ENCODE data around the gene MYH9. TPM values are rescaled to one million over a fixed set of nuclear protein-coding genes. Genes with fewer than 3 reads are reported as not detected.

Gene MYH9
- polyA plus RNA-seq, 1 donor from 2014 or later, result 7.1 TPM

GRCh38 chr22:36405671-36406538 lies 18.1 kb upstream of the MYH9 start:
- H3K79me2 ChIP-seq (replicated peaks; ENCODE audit: insufficient read depth, low read length), result no peaks in the 10 kb centered on the region
- no peaks in the 10 kb centered on the region for H4K20me1 ChIP-seq (ENCODE audit: insufficient read depth)
- H2AFZ ChIP-seq (ENCODE audit: low read depth, low read length), result no peak overlapping the region
- no peak overlapping the region for H3K9ac ChIP-seq (ENCODE audit: low read length)
- H3K36me3 ChIP-seq (ENCODE audit: insufficient read depth, low read length), result no peaks in the 10 kb centered on the region
- no peaks in the 10 kb centered on the region for H3K27me3 ChIP-seq (ENCODE audit: insufficient read depth, low read depth, low read length)
- no peak overlapping the region for H3K4me2 ChIP-seq (ENCODE audit: low read length)
- no peak overlapping the region for H3K4me3 ChIP-seq (ENCODE audit: low read length)
- no peak for TF ChIP-seq EZH2 (IDR thresholded peaks at IDR 0.05; ENCODE audit: borderline replicate concordance, insufficient read depth, low read length, poor library complexity, severe bottlenecking)
- no peak overlapping the region for H3K27ac ChIP-seq (ENCODE audit: low read length)
- no peaks in the 10 kb centered on the region for H3K9me2 ChIP-seq (ENCODE audit: insufficient read depth, low read length)
- no peaks in the 10 kb centered on the region for H3F3A ChIP-seq (ENCODE audit: insufficient read depth, low read length, poor library complexity, severe bottlenecking)
- no peaks in the 10 kb centered on the region for H3K9me3 ChIP-seq (ENCODE audit: low read length)

GRCh38 chr22:36405221-36405661 lies 17.5 kb upstream of the MYH9 start:
- Histone ChIP-seq H3K4me3 (ENCODE audit: low read length) (no peak overlapping the region), H4K20me1 (ENCODE audit: insufficient read depth) (no peaks in the 10 kb centered on the region), H2AFZ (ENCODE audit: low read depth, low read length) (no peak overlapping the region), H3K36me3 (ENCODE audit: insufficient read depth, low read length) (no peaks in the 10 kb centered on the region), H3K27ac (ENCODE audit: low read length) (no peak overlapping the region), H3K9me2 (ENCODE audit: insufficient read depth, low read length) (no peaks in the 10 kb centered on the region), H3F3A (ENCODE audit: insufficient read depth, low read length, poor library complexity, severe bottlenecking) (no peaks in the 10 kb centered on the region), H3K79me2 (replicated peaks; ENCODE audit: insufficient read depth, low read length) (no peaks in the 10 kb centered on the region), H3K9me3 (ENCODE audit: low read length) (no peaks in the 10 kb centered on the region), H3K9ac (ENCODE audit: low read length) (no peak overlapping the region), H3K27me3 (ENCODE audit: insufficient read depth, low read depth, low read length) (no peaks in the 10 kb centered on the region), H3K4me2 (ENCODE audit: low read length) (no peak overlapping the region)
- TF ChIP-seq EP300 (conservative IDR thresholded peaks at IDR 0.05; ENCODE audit: poor library complexity, severe bottlenecking), result no peak

GRCh38 chr22:36404446-36404845 lies 16.7 kb upstream of the MYH9 start:
- Histone ChIP-seq H3K9me3 (ENCODE audit: low read length) (no peaks in the 10 kb centered on the region), H3K9me2 (ENCODE audit: insufficient read depth, low read length) (no peaks in the 10 kb centered on the region), H3K36me3 (ENCODE audit: insufficient read depth, low read length) (no peaks in the 10 kb centered on the region), H3K27me3 (ENCODE audit: insufficient read depth, low read depth, low read length) (no peaks in the 10 kb centered on the region), H4K20me1 (ENCODE audit: insufficient read depth) (no peaks in the 10 kb centered on the region), H3K4me2 (ENCODE audit: low read length) (no peak overlapping the region), H3K9ac (ENCODE audit: low read length) (no peak overlapping the region), H3F3A (ENCODE audit: insufficient read depth, low read length, poor library complexity, severe bottlenecking) (no peaks in the 10 kb centered on the region), H3K79me2 (replicated peaks; ENCODE audit: insufficient read depth, low read length) (no peaks in the 10 kb centered on the region), H3K4me3 (ENCODE audit: low read length) (no peak overlapping the region), H3K27ac (ENCODE audit: low read length) (no peak overlapping the region), H2AFZ (ENCODE audit: low read depth, low read length) (no peak overlapping the region)
- no peak for TF ChIP-seq RAD21 (conservative IDR thresholded peaks at IDR 0.05)
- no peak for TF ChIP-seq MXI1 (conservative IDR thresholded peaks at IDR 0.05; ENCODE audit: poor library complexity, severe bottlenecking)
- TF ChIP-seq POLR2AphosphoS5 (IDR thresholded peaks at IDR 0.05), result no peak
- no peak for TF ChIP-seq EP300 (conservative IDR thresholded peaks at IDR 0.05; ENCODE audit: poor library complexity, severe bottlenecking)
- no peak for TF ChIP-seq REST (IDR thresholded peaks at IDR 0.05; ENCODE audit: borderline replicate concordance)
- TF ChIP-seq TAF1 (IDR thresholded peaks at IDR 0.05; ENCODE audit: low read depth), result no peak
- no peak for TF ChIP-seq CTCF (IDR thresholded peaks at IDR 0.05; ENCODE audit: poor library complexity, severe bottlenecking)
- TF ChIP-seq EZH2 (IDR thresholded peaks at IDR 0.05; ENCODE audit: borderline replicate concordance, insufficient read depth, low read length, poor library complexity, severe bottlenecking), result no peak
- TF ChIP-seq SMC3 (conservative IDR thresholded peaks at IDR 0.05; ENCODE audit: poor library complexity), result no peak
